NB4 (cell line): ENCODE measurements around the gene SLC26A4.

ENCODE experiments used
- DNase-seq: peaks from one replicate; pipeline ENCODE4 v3.0.0; 2010; ENCODE audit warnings: low read depth
- H3K4me3 ChIP-seq: one replicate; pipeline ENCODE4 v1.5.1; 2011; ENCODE audit warnings: mild to moderate bottlenecking, low read depth, low read length, moderate library complexity
- CTCF ChIP-seq: IDR thresholded peaks from one replicate; pipeline ENCODE4 v1.5.1; 2012; ENCODE audit warnings: low read depth, low read length
- MAX ChIP-seq: IDR thresholded peaks from 2 replicates; pipeline ENCODE4 v1.6.1; 2011; ENCODE audit warnings: low read depth, low read length
- MYC ChIP-seq: IDR thresholded peaks from 2 replicates; pipeline ENCODE4 v1.6.1; 2011; ENCODE audit warnings: low read depth, low read length
- POLR2A ChIP-seq: IDR thresholded peaks from 2 replicates; pipeline ENCODE4 v1.6.1; 2011; ENCODE audit warnings: mild to moderate bottlenecking; ENCODE audit not compliant: insufficient read length; ENCODE audit errors: extremely low read depth

Gene SLC26A4

GRCh38 chr7:107661865-107662379 is 1.3 kb downstream of the SLC26A4 start:
- H3K4me3 ChIP-seq = no peak overlapping the region
- TF ChIP-seq MYC (no peak), MAX (no peak), CTCF (no peak), POLR2A (no peak)
- no peak for DNase-seq

GRCh38 chr7:107663196-107663595 is 2.6 kb downstream of the SLC26A4 start:
- no peak for TF ChIP-seq POLR2A
- no peak for TF ChIP-seq MYC
- TF ChIP-seq MAX = no peak
- TF ChIP-seq CTCF = no peak
- no peak for DNase-seq
- H3K4me3 ChIP-seq = no peak overlapping the region

GRCh38 chr7:107666790-107667189 is 6.2 kb downstream of the SLC26A4 start:
- H3K4me3 ChIP-seq = no peak overlapping the region
- TF ChIP-seq CTCF (no peak), MAX (no peak), MYC (no peak), POLR2A (no peak)
- DNase-seq = no peak

- TF ChIP-seq MYC = no peak
- TF ChIP-seq CTCF = no peak
- no peak for TF ChIP-seq MAX
- no peak for TF ChIP-seq POLR2A
- no peak overlapping the region for H3K4me3 ChIP-seq
- DNase-seq = no peak
Observed at GRCh38 chr7:107667341-107667740, 6.7 kb downstream of the SLC26A4 start.

GRCh38 chr7:107668296-107668695 is 7.7 kb downstream of the SLC26A4 start:
- TF ChIP-seq MYC = no peak
- no peak for TF ChIP-seq MAX
- TF ChIP-seq CTCF = no peak
- TF ChIP-seq POLR2A = no peak
- DNase-seq = no peak
- no peak overlapping the region for H3K4me3 ChIP-seq

GRCh38 chr7:107672183-107672582 is 11.6 kb downstream of the SLC26A4 start:
- H3K4me3 ChIP-seq = no peak overlapping the region
- DNase-seq = no peak
- no peak for TF ChIP-seq MAX
- no peak for TF ChIP-seq CTCF
- TF ChIP-seq POLR2A = no peak
- no peak for TF ChIP-seq MYC
